Stromal cell of bone marrow (primary cell): ENCODE results near the gene SEC63.
"Not testable (repeated sequence)": the region's sequence is repeated elsewhere in the genome, so short reads cannot be mapped to it uniquely, and the experiment has no call there.

ENCODE experiments used
- DNase-seq: peaks from one replicate; pipeline ENCODE4 v3.0.0-alpha.2; 2012; ENCODE audit warnings: low read depth

The SEC63 gene

GRCh38 chr6:107860963-107861362, 97.0 kb downstream of the SEC63 start:
- DNase-seq: not testable (repeated sequence)

- not testable (repeated sequence) for DNase-seq
Measured at GRCh38 chr6:107860144-107860543, 97.9 kb downstream of the SEC63 start.

GRCh38 chr6:107853230-107853629, 104.8 kb downstream of the SEC63 start:
- DNase-seq: no peak

- DNase-seq: no peak
Measured at GRCh38 chr6:107849325-107849724, 108.7 kb downstream of the SEC63 start.

GRCh38 chr6:107847844-107848802, 109.9 kb downstream of the SEC63 start:
- DNase-seq: peak; percentile 50

GRCh38 chr6:107846262-107846795, 111.7 kb downstream of the SEC63 start:
- DNase-seq: no peak

GRCh38 chr6:107845777-107846176, 112.2 kb downstream of the SEC63 start:
- DNase-seq: no peak

- no peak for DNase-seq
Measured at GRCh38 chr6:107843400-107843799, 114.6 kb downstream of the SEC63 start.

- no peak for DNase-seq
Measured at GRCh38 chr6:107841275-107841670, 116.7 kb downstream of the SEC63 start.

GRCh38 chr6:107840636-107841274, 117.3 kb downstream of the SEC63 start:
- DNase-seq: no peak

- no peak for DNase-seq
Measured at GRCh38 chr6:107833136-107833535, 124.9 kb downstream of the SEC63 start.

- no peak for DNase-seq
Measured at GRCh38 chr6:107832151-107833056, 125.6 kb downstream of the SEC63 start.

- no peak for DNase-seq
Measured at GRCh38 chr6:107830060-107830459, 127.9 kb downstream of the SEC63 start.

GRCh38 chr6:107827541-107827940, 130.5 kb downstream of the SEC63 start:
- no peak for DNase-seq

- DNase-seq: no peak
Measured at GRCh38 chr6:107823047-107823557, 134.9 kb downstream of the SEC63 start.

GRCh38 chr6:107822176-107823046, 135.6 kb downstream of the SEC63 start:
- DNase-seq: no peak

- no peak for DNase-seq
Measured at GRCh38 chr6:107821591-107821990, 136.4 kb downstream of the SEC63 start.

GRCh38 chr6:107820338-107821261, 137.4 kb downstream of the SEC63 start:
- no peak for DNase-seq

- no peak for DNase-seq
Measured at GRCh38 chr6:107819964-107820337, 138.1 kb downstream of the SEC63 start.

GRCh38 chr6:107819217-107819616, 138.8 kb downstream of the SEC63 start:
- no peak for DNase-seq
